Fibroblast of mammary gland (primary cell): ENCODE data around the gene CLINT1.

Source experiments
- DNase-seq: peaks from one replicate; pipeline ENCODE4 v3.0.0-alpha.2; 2010; ENCODE audit warnings: low read depth
- H3K4me3 ChIP-seq: 2 replicates; pipeline ENCODE4 v1.5.1; 2011; ENCODE audit warnings: low read depth, mild to moderate bottlenecking, low read length, moderate library complexity; ENCODE audit not compliant: control insufficient read depth
- TF ChIP-seq, protein P1 (sequence below): conservative IDR thresholded peaks from 2 replicates; pipeline ENCODE4 v1.5.1; 2011; ENCODE audit warnings: low read depth, low read length, inconsistent platforms; ENCODE audit not compliant: control insufficient read depth, insufficient read depth

CLINT1 gene

DNA sequence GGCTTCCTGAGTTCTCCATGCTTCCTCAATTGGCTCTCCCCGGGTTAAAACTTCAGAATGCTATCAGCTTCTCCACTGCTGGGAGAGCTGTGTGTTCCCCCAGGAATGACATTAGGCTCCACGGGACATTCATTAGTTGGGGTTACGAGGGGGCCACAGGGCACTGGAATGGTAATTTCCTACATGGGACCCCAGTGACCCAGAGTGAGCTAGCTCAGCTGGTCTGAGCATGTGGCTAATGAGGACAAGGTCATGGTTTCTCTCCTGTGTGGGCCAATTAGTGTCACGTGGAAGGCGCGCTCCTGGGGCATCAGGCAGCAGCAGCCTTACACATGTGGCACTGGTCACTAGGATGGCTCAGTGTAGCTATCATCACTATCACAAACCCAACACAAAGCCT lies 94.4 kb downstream of the CLINT1 start:
- no peak for DNase-seq
- H3K4me3 ChIP-seq = no peak overlapping the region
- TF ChIP-seq, protein P1, sequence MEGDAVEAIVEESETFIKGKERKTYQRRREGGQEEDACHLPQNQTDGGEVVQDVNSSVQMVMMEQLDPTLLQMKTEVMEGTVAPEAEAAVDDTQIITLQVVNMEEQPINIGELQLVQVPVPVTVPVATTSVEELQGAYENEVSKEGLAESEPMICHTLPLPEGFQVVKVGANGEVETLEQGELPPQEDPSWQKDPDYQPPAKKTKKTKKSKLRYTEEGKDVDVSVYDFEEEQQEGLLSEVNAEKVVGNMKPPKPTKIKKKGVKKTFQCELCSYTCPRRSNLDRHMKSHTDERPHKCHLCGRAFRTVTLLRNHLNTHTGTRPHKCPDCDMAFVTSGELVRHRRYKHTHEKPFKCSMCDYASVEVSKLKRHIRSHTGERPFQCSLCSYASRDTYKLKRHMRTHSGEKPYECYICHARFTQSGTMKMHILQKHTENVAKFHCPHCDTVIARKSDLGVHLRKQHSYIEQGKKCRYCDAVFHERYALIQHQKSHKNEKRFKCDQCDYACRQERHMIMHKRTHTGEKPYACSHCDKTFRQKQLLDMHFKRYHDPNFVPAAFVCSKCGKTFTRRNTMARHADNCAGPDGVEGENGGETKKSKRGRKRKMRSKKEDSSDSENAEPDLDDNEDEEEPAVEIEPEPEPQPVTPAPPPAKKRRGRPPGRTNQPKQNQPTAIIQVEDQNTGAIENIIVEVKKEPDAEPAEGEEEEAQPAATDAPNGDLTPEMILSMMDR = no peak

GRCh38 chr5:157761690-157762621 lies 97.0 kb downstream of the CLINT1 start:
- peak; percentile 77 for DNase-seq
- H3K4me3 ChIP-seq = no peak overlapping the region
- TF ChIP-seq, protein P1 = peak; percentile 84

GRCh38 chr5:157758706-157759105 lies 100.2 kb downstream of the CLINT1 start:
- H3K4me3 ChIP-seq = no peak overlapping the region
- TF ChIP-seq, protein P1 = no peak
- no peak for DNase-seq

DNA sequence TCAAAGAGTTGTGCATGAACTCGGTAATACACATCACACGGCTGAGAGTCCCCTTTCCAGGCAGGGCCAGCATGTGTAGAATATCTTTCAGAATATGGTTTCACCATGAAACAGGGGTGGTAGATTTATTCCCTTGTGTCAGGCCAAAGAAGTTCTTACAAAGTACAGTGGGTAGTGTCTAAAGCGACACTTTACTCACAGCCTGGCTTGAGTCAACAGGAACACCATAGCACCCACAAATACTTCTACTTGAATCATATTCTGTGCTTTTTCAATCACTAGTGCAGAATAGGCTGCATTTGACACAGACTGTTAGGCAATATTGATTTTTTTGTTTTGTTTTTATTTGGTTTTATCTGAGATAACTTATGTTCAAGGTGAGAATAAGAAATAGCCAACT lies 102.8 kb downstream of the CLINT1 start:
- no peak for DNase-seq
- TF ChIP-seq, protein P1 = no peak
- no peak overlapping the region for H3K4me3 ChIP-seq

GRCh38 chr5:157750320-157750719 lies 108.6 kb downstream of the CLINT1 start:
- H3K4me3 ChIP-seq = no peak overlapping the region
- DNase-seq = peak; percentile 70
- TF ChIP-seq, protein P1 = no peak

DNA sequence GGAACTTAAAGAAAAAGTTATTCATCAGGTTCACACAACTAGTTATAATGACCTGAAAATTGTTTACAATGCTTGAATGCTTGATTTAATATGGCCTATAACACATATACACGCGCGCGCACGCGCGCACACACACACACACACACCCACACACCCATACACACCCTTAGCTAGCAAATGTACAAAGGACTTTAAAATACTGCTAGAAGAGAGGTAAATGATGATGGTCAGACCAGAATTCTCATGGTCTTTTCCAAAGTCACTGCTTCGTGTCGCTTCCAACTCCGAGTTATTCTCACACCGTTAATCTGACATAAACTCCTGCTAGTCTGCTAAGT lies 109.5 kb downstream of the CLINT1 start:
- H3K4me3 ChIP-seq = no peak overlapping the region
- DNase-seq = no peak
- TF ChIP-seq, protein P1 = no peak
